SK-N-MC (cell line): Measurements from ENCODE around the gene BABAM2.

Source experiments
- EZH2 ChIP-seq: fragments of 200-600 bp; sonication (generic); IDR thresholded peaks from one replicate; pipeline ENCODE4 v1.6.1; 2017; ENCODE audit warnings: antibody characterized with exemption
- FOXP2 ChIP-seq: optimal IDR thresholded peaks from 2 replicates; pipeline ENCODE3; 2011; ENCODE audit warnings: mild to moderate bottlenecking, moderate library complexity; ENCODE audit not compliant: insufficient read depth; ENCODE audit errors: extremely low read length, control extremely low read depth
- POLR2AphosphoS5 ChIP-seq: IDR thresholded peaks from 2 replicates; pipeline ENCODE4 v1.6.1; 2012; ENCODE audit warnings: mild to moderate bottlenecking, low read depth, low read length, borderline replicate concordance

- TF ChIP-seq POLR2AphosphoS5, result no peak
- TF ChIP-seq EZH2, result no peak
- no peak for TF ChIP-seq FOXP2
Observed at GRCh38 chr2:28032816-28033215, 142.3 kb downstream of the BABAM2 start.
